ENCODE results near the gene MALAT1. TPM values are rescaled to one million over a fixed set of nuclear protein-coding genes. Genes with fewer than 3 reads are reported as not detected.
A peak's percentile ranks its signal among the peaks of the same experiment; 100 is the strongest.

Gene MALAT1
- total and polyA plus RNA-seq, 2 of the 13 experiments (the other 11 are each of a cell fraction or from before 2014, with no cell fraction given) = 143 to 1,237 TPM

DNA sequence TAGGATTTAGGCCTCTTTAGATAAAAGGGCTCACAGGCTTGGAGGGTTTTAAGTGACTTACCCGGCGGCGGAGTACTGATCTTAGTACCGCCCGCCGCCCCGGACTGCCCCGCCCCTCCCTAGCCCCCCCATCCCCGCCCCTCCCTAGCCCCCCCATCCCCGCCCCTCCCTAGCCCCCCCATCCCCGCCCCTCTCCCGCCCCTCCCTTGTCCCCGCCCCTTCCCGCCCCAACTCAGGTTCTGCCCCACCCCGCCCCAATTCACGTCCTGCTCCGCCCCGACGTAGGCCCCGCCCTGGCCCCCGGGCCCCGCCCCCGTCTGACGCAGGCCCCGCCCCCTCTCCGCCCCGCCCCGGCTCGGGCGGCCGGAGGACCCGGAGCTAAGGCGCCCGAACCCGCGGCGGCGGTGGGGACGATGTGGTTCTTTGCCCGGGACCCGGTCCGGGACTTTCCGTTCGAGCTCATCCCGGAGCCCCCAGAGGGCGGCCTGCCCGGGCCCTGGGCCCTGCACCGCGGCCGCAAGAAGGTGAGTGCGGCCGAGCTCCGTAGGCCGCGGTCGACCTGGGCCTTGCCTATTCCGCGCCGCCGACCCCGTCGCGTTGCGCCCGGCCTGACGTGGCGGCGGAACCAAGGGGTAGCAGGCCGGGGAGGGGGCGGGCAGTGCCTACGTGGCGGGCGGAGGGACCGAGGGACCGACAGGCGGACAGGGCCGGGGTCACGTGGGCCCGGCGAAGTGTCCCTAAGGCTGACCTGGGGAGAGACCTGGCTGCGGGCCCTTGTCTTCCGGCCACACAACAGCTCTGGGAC, 26.1 kb downstream of the MALAT1 start, which contains the start of gene SCYL1:
TSS of gene SCYL1 (plus strand) at position 343 of the 805 bp plus-strand sequence. CDS start at position 414, 71 bp downstream.
- Histone ChIP-seq H3K4me3 (replicated peaks in 1 of 3; ENCODE audit: insufficient read depth in 1 of 3, low read depth in 2 of 3, low read length in 3 of 3) (peak within 1 kb of the TSS; percentile 93 to 97 (median 96)), H3K79me2 (ENCODE audit: insufficient read depth, low read length) (peaks cover 17% of the 10 kb centered on the region), H3K4me2 (ENCODE audit: low read depth, low read length) (peak within 1 kb of the TSS; percentile 96), H3K9me3 (ENCODE audit: low read length) (no peaks in the 10 kb centered on the region), H4K20me1 (ENCODE audit: insufficient read depth, low read length) (0 out of 2 replicates have a peak, but pooled peaks cover 3% of the 10 kb centered on the region), H3K4me1 (ENCODE audit: insufficient read depth, low read length) (peaks cover 72% of the 10 kb centered on the region), H3K27me3 (ENCODE audit: control insufficient read depth in 1 of 2, insufficient read depth in 2 of 2, low read length in 2 of 2) (no peaks in the 10 kb centered on the region; a peak in 1 of 5 replicates), H3K9ac (ENCODE audit: insufficient read depth, low read depth, low read length) (peak within 1 kb of the TSS; percentile 94), H3K36me3 (replicated peaks in 1 of 2; ENCODE audit: control insufficient read depth in 1 of 2, insufficient read depth in 2 of 2, low read length in 2 of 2) (peaks cover 0 to 1% of the 10 kb centered on the region in 2 experiments; a peak in 3 of 5 replicates), H2AFZ (ENCODE audit: low read length) (no peak within 1 kb of the TSS), H3K27ac (ENCODE audit: extremely low read length, insufficient read depth, low read length) (peak within 1 kb of the TSS; percentile 86)
- ATAC-seq (peak; percentile 25), FAIRE-seq (no peak), DNase-seq (ENCODE audit: low spot score) (no peak)
- ChIA-PET POLR2A (interaction anchor here (0.6 to 4.4 kb wide), 22 partner anchors 11 to 344 kb away, joined by 3 to 35 read pairs (median 5); partner anchors contain the start of genes CAPN1, MALAT1, NEAT1 and PCNX3), CTCF (ENCODE audit: low intra/inter-chr PET ratio, low total read pairs) (no interaction called here)
- intact Hi-C loops (cut with micrococcal nuclease; ENCODE audit: unreplicated experiment) (no loop called here), in situ Hi-C loops (cut with HindIII; ENCODE audit: extremely low pct_ligation_motif_present, low pct_unique_long_range_greater_than_20kb) (no loop called here)
- BruUV-seq (replicated peaks) = no TSS peak
- WGBS (ENCODE audit: low lambda C conversion rate) = 3% methylated on average over 30 of the region's 82 CpGs
- TF ChIP-seq ZNF337 (CRISPR knock-in tag; IDR thresholded peaks at IDR 0.05; ENCODE audit: borderline replicate concordance, low read depth) = no peak
- TF ChIP-seq ZNF562 (CRISPR knock-in tag; IDR thresholded peaks at IDR 0.05; ENCODE audit: borderline replicate concordance) = no peak
- TF ChIP-seq, protein P1, sequence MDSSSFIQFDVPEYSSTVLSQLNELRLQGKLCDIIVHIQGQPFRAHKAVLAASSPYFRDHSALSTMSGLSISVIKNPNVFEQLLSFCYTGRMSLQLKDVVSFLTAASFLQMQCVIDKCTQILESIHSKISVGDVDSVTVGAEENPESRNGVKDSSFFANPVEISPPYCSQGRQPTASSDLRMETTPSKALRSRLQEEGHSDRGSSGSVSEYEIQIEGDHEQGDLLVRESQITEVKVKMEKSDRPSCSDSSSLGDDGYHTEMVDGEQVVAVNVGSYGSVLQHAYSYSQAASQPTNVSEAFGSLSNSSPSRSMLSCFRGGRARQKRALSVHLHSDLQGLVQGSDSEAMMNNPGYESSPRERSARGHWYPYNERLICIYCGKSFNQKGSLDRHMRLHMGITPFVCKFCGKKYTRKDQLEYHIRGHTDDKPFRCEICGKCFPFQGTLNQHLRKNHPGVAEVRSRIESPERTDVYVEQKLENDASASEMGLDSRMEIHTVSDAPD (CRISPR knock-in tag; IDR thresholded peaks at IDR 0.05) = 0 out of 2 replicates have a peak, but pooled peaks have one; percentile 46
- no peak for TF ChIP-seq NFATC3 (CRISPR knock-in tag; IDR thresholded peaks at IDR 0.05)
- no peak for TF ChIP-seq ZNF614 (CRISPR knock-in tag; IDR thresholded peaks at IDR 0.05; ENCODE audit: borderline replicate concordance)
- no peak for TF ChIP-seq GPBP1L1 (CRISPR knock-in tag; IDR thresholded peaks at IDR 0.05)
- no peak for TF ChIP-seq TBL1XR1 (IDR thresholded peaks at IDR 0.05; ENCODE audit: borderline replicate concordance, low read length, partially characterized antibody)
- TF ChIP-seq REXO4 (CRISPR knock-in tag; IDR thresholded peaks at IDR 0.05; ENCODE audit: borderline replicate concordance) = no peak
- no peak for TF ChIP-seq MED8 (CRISPR knock-in tag; IDR thresholded peaks at IDR 0.05; ENCODE audit: insufficient replicate concordance)
- TF ChIP-seq ZBTB4 (CRISPR knock-in tag; IDR thresholded peaks at IDR 0.05; ENCODE audit: borderline replicate concordance) = no peak
- TF ChIP-seq, protein P2, sequence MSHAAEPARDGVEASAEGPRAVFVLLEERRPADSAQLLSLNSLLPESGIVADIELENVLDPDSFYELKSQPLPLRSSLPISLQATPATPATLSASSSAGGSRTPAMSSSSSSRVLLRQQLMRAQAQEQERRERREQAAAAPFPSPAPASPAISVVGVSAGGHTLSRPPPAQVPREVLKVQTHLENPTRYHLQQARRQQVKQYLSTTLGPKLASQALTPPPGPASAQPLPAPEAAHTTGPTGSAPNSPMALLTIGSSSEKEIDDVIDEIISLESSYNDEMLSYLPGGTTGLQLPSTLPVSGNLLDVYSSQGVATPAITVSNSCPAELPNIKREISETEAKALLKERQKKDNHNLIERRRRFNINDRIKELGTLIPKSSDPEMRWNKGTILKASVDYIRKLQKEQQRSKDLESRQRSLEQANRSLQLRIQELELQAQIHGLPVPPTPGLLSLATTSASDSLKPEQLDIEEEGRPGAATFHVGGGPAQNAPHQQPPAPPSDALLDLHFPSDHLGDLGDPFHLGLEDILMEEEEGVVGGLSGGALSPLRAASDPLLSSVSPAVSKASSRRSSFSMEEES (CRISPR knock-in tag; IDR thresholded peaks at IDR 0.05) = no peak

All from HepG2 (cell line).